ENCODE results near the gene LAMB2. TPM values are rescaled to one million over a fixed set of nuclear protein-coding genes. Genes with fewer than 3 reads are reported as not detected.
A peak's percentile ranks its signal among the peaks of the same experiment; 100 is the strongest.

The LAMB2 gene
- total and polyA plus RNA-seq, 10 of the 15 experiments (the other 5 are each of a cell fraction or from before 2014, with no cell fraction given): 0.13 to 3.2 (median 0.64) TPM; not detected in 3

GRCh38 chr3:49120438-49121131, 12.3 kb downstream of the LAMB2 start, which contains the start of gene USP19 (continued):
- TF ChIP-seq CHD1 (IDR thresholded peaks at IDR 0.05; ENCODE audit: low read depth, low read length): no peak
- TF ChIP-seq GATAD2B (conservative IDR thresholded peaks at IDR 0.05; ENCODE audit: low read depth): peak; percentile 89
- peak; percentile 88; the same call in 1 of the 2 replicates for TF ChIP-seq RB1 (IDR thresholded peaks at IDR 0.05; ENCODE audit: borderline replicate concordance)
- no peak for TF ChIP-seq MLLT1 (IDR thresholded peaks at IDR 0.05)
- TF ChIP-seq NKRF (conservative IDR thresholded peaks at IDR 0.05): peak; percentile 91
- peak; percentile 41; the same call in 1 of the 2 replicates for TF ChIP-seq RFX5 (IDR thresholded peaks at IDR 0.05; ENCODE audit: low read depth, low read length)
- no peak for TF ChIP-seq RAD21 (IDR thresholded peaks at IDR 0.05; ENCODE audit: insufficient read depth, low read depth, low read length)
- TF ChIP-seq RELA (IDR thresholded peaks at IDR 0.05; ENCODE audit: borderline replicate concordance, partially characterized antibody): peak; percentile 78
- no peak for TF ChIP-seq RAD51 (IDR thresholded peaks at IDR 0.05)
- TF ChIP-seq NR2C1 (IDR thresholded peaks at IDR 0.05): peak; percentile 90
- 0 out of 2 replicates have a peak, but pooled peaks have one; percentile 35 for TF ChIP-seq TCF3 (IDR thresholded peaks at IDR 0.05; ENCODE audit: borderline replicate concordance, insufficient read depth, low read depth, low read length)
- no peak for TF ChIP-seq HDAC6 (IDR thresholded peaks at IDR 0.05; ENCODE audit: unreplicated experiment)
- peak; percentile 57; the same call in 1 of the 2 replicates for TF ChIP-seq TARDBP (IDR thresholded peaks at IDR 0.05; ENCODE audit: borderline replicate concordance)
- no peak for TF ChIP-seq IRF4 (IDR thresholded peaks at IDR 0.05; ENCODE audit: low read depth, low read length)
- peak; percentile 67; the same call in 1 of the 2 replicates for TF ChIP-seq SMAD5 (IDR thresholded peaks at IDR 0.05; ENCODE audit: low read depth)
- TF ChIP-seq DPF2 (IDR thresholded peaks at IDR 0.05): peak; percentile 87
- TF ChIP-seq TCF7 (IDR thresholded peaks at IDR 0.05; ENCODE audit: borderline replicate concordance): no peak
- TF ChIP-seq TCF12 (IDR thresholded peaks at IDR 0.05; ENCODE audit: low read depth, low read length): peak; percentile 34; the same call in 1 of the 2 replicates
- TF ChIP-seq LARP7 (IDR thresholded peaks at IDR 0.05): peak; percentile 82; the same call in 1 of the 2 replicates
- TF ChIP-seq TAF1 (IDR thresholded peaks at IDR 0.05; ENCODE audit: borderline replicate concordance, low read depth, low read length): peak; percentile 74; the same call in 1 of the 2 replicates
- no peak for TF ChIP-seq REST (IDR thresholded peaks at IDR 0.05; ENCODE audit: low read depth, low read length)
- TF ChIP-seq NBN (IDR thresholded peaks at IDR 0.05): 0 out of 2 replicates have a peak, but pooled peaks have one; percentile 44
- TF ChIP-seq BRCA1 (IDR thresholded peaks at IDR 0.05; ENCODE audit: low read depth, low read length): no peak
- no peak for TF ChIP-seq YBX1 (IDR thresholded peaks at IDR 0.05)
